K562 (cell line): ENCODE measurements around the gene SCN8A. TPM values are rescaled to one million over a fixed set of nuclear protein-coding genes. Genes with fewer than 3 reads are reported as not detected.

ENCODE experiments used
- ATAC-seq: fragments of 200-7000 bp; cut with Tn5 transposase; 3 replicates; pipeline ENCODE4 v1.9.1; 2020; ENCODE audit warnings: moderate library complexity
- BruUV-seq: library from RNA; stranded (reverse); fragments of 400-500 nt; replicated peaks from 2 replicates; lab custom pipeline; 2021; lab: Mats Ljungman, UMichigan
- CTCF ChIA-PET: fragments of 300-600 bp; formaldehyde crosslinking; extraction: SDS; loops from one replicate; lab custom pipeline; 2021; ENCODE audit warnings: low intra/inter-chr PET ratio; lab: Yijun Ruan, JAX
- POLR2A ChIA-PET: fragments of 300-600, 350-650 bp; sonication (Branson Sonifier 250); formaldehyde crosslinking; extraction: SDS; loops from one replicate; lab custom pipeline; 2021; ENCODE audit warnings: antibody characterized with exemption, inconsistent platforms; lab: Yijun Ruan, JAX
- DNase-seq, 4 experiments: peaks; one replicate each; pipeline versions ENCODE4 v3.0.0 to v3.0.0-alpha.2; 2011 to 2018; ENCODE audit warnings: low spot score in 3 of 4, mixed read lengths in 3 of 4; ENCODE audit errors: extremely low read depth in 1 of 4
- FAIRE-seq: peaks from 2 replicates; lab custom pipeline; 2011; peaks lifted over from hg19 to GRCh38; lab: Jason Lieb, UNC
- H2AFZ ChIP-seq: 2 replicates; pipeline ENCODE4 v1.6.0; 2011; ENCODE audit warnings: low read depth, low read length, control low read depth, inconsistent platforms
- H3K27ac ChIP-seq: fragments of 200-600 bp; 3 replicates; pipeline ENCODE4 v1.8.0; 2011; ENCODE audit warnings: low read depth, mild to moderate bottlenecking, control low read depth, inconsistent platforms, low read length, moderate library complexity, mixed read lengths; ENCODE audit errors: extremely low read depth
- H3K27me3 ChIP-seq, 2 experiments: fragments of 300-600 bp in 1 of 2; 2 replicates in 1 of 2; 3 replicates in 1 of 2; pipeline versions ENCODE4 v1.6.0 to v1.8.0; 2011; ENCODE audit warnings: inconsistent platforms in 2 of 2, low read length in 2 of 2, mild to moderate bottlenecking in 1 of 2, mixed read lengths in 1 of 2, moderate library complexity in 1 of 2; ENCODE audit not compliant: control insufficient read depth in 2 of 2, insufficient read depth in 2 of 2
- H3K36me3 ChIP-seq: fragments of 300-600 bp; 3 replicates; pipeline ENCODE4 v1.8.0; 2011; ENCODE audit warnings: mild to moderate bottlenecking, low read length, inconsistent platforms; ENCODE audit not compliant: control insufficient read depth, insufficient read depth
- H3K4me1 ChIP-seq, 2 experiments: fragments of 200-600 bp in 1 of 2; replicated peaks in 1 of 2; 2 replicates in 1 of 2; 3 replicates in 1 of 2; pipeline versions ENCODE4 v1.5.1 to v1.8.0; 2011; ENCODE audit warnings: inconsistent platforms in 2 of 2, low read length in 2 of 2, mild to moderate bottlenecking in 1 of 2, mixed read lengths in 1 of 2, moderate library complexity in 1 of 2; ENCODE audit not compliant: control insufficient read depth in 2 of 2, insufficient read depth in 2 of 2
- H3K4me2 ChIP-seq: 2 replicates; pipeline ENCODE4 v1.6.1; 2011; ENCODE audit warnings: low read length, control low read depth, inconsistent platforms, mixed read lengths; ENCODE audit not compliant: insufficient read depth
- H3K4me3 ChIP-seq: fragments of 200-600 bp; sonication (generic), shearing (Covaris generic); 2 replicates; pipeline ENCODE4 v1.5.1; 2016; ENCODE audit warnings: control low read depth, inconsistent platforms
- H3K79me2 ChIP-seq: fragments of 200-600 bp; 3 replicates; pipeline ENCODE4 v1.8.0; 2011; ENCODE audit warnings: low read length, inconsistent platforms; ENCODE audit not compliant: control insufficient read depth, insufficient read depth
- H3K9ac ChIP-seq, 2 experiments: 2 replicates each; pipeline versions ENCODE4 v1.6.0 to v1.6.1; 2011; ENCODE audit warnings: low read depth in 2 of 2, low read length in 2 of 2, control low read depth in 1 of 2, inconsistent platforms in 1 of 2, mild to moderate bottlenecking in 1 of 2, mixed read lengths in 1 of 2; ENCODE audit not compliant: insufficient read depth in 1 of 2
- H3K9me1 ChIP-seq: one replicate; pipeline ENCODE4 v1.6.0; 2011; ENCODE audit warnings: inconsistent platforms, mild to moderate bottlenecking, low read length, moderate library complexity; ENCODE audit not compliant: control insufficient read depth, insufficient read depth
- H3K9me3 ChIP-seq: replicated peaks from 2 replicates; pipeline ENCODE4 v1.5.1; 2011; ENCODE audit warnings: low read depth, low read length, inconsistent platforms; ENCODE audit not compliant: control insufficient read depth, insufficient read depth
- H4K20me1 ChIP-seq: replicated peaks from 2 replicates; pipeline ENCODE4 v1.6.1; 2011; ENCODE audit warnings: low read length, inconsistent platforms, mixed read lengths; ENCODE audit not compliant: control insufficient read depth, insufficient read depth
- CREB1 ChIP-seq, 2 experiments: sonication (generic) in 1 of 2; formaldehyde crosslinking in 1 of 2; IDR thresholded peaks; 2 replicates each; pipeline versions ENCODE4 v1.6.1 to v1.8.0; 2012 to 2022; ENCODE audit warnings: inconsistent platforms in 1 of 2, mild to moderate bottlenecking in 1 of 2, missing genetic modification reagents in 1 of 2, moderate library complexity in 1 of 2
- REST ChIP-seq, 2 experiments: fragments of 450-650 bp; formaldehyde crosslinking in 1 of 2; IDR thresholded peaks; 2 replicates each; pipeline versions ENCODE4 v1.4.0 to v1.6.1; 2014 to 2020; ENCODE audit warnings: mild to moderate bottlenecking in 2 of 2, borderline replicate concordance in 1 of 2, low read depth in 1 of 2
- ZBTB2 ChIP-seq: fragments of 450-650 bp; IDR thresholded peaks from 2 replicates; pipeline ENCODE4 v1.6.1; 2016; ENCODE audit warnings: antibody characterized with exemption
- ZBTB7A ChIP-seq: IDR thresholded peaks from 2 replicates; pipeline ENCODE4 v1.6.1; 2011; ENCODE audit warnings: low read depth, mild to moderate bottlenecking, low read length, moderate library complexity, borderline replicate concordance; ENCODE audit not compliant: control insufficient read depth
- ZNF592 ChIP-seq: fragments of 450-650 bp; IDR thresholded peaks from 2 replicates; pipeline ENCODE4 v1.6.1; 2017; ENCODE audit warnings: antibody characterized with exemption, mild to moderate bottlenecking
- WGBS: fragments of 100-300 bp; shearing (Covaris generic); methylation state at CpG from one replicate; pipeline ENCODE4 v1.1.6; 2016; ENCODE audit warnings: low coverage, mixed read lengths; ENCODE audit not compliant: insufficient coverage; ENCODE audit errors: missing lambda C conversion rate; 5-methylcytosine and 5-hydroxymethylcytosine counted together
- in situ Hi-C: fragments of 300-500 bp; cut with MboI; formaldehyde crosslinking; loops from 4 replicates; pipeline ENCODE4 v1.15.0; 2018; ENCODE audit warnings: inconsistent platforms, mixed read lengths
- intact Hi-C: fragments of 100-400 bp; cut with micrococcal nuclease; formaldehyde crosslinking; loops from 2 replicates; pipeline ENCODE4 v1.14.2; 2022
- polyA plus RNA-seq, 8 experiments: library from polyadenylated mRNA; depleted of rRNA in 4 of 8; stranded (reverse) in 5 of 8; unstranded in 3 of 8; fragments of >200 nt; fragmentation: Nextera tagmentation in 2 of 8; fragmentation: Illumina TruSeq in 1 of 8; extraction: Ambion mirVana in 2 of 8; extraction: Trizol in 1 of 8; gene quantifications; 2 replicates each; pipeline versions ENCODE4 v1.2.1 to v1.2.3, GENCODE V29; 2011 to 2014; ENCODE audit warnings: inconsistent platforms in 1 of 8, missing spikeins in 1 of 8
- total RNA-seq, 7 experiments: library from RNA; depleted of rRNA in 6 of 7; stranded (reverse); fragments of >200 nt in 6 of 7; fragmentation: Illumina TruSeq in 2 of 7; extraction: Trizol in 2 of 7; gene quantifications; 2 replicates each; pipeline versions ENCODE4 v1.2.1 to v1.2.3, GENCODE V29; 2011 to 2021; ENCODE audit warnings: low replicate concordance in 1 of 7

The SCN8A gene
- total and polyA plus RNA-seq, 9 of the 15 experiments (the other 6 are each of a cell fraction or from before 2014, with no cell fraction given) = 0.03 to 0.29 (median 0.15) TPM; not detected in 1

GRCh38 chr12:51678086-51678724, 87.2 kb downstream of the SCN8A start:
- in situ Hi-C loops = no loop called here
- DNase-seq = peak; percentile 52 to 66 (median 59)
- 3% methylated on average over 5 of the region's 5 CpGs for WGBS
- TF ChIP-seq ZNF592 (no peak), ZBTB7A (no peak), ZBTB2 (no peak), REST (IDR thresholded peaks at IDR 0.05; ENCODE audit: borderline replicate concordance) (peak; percentile 42; the same call in 1 of the 2 replicates), REST (CRISPR knock-in tag; IDR thresholded peaks at IDR 0.05; ENCODE audit: low read depth) (no peak), CREB1 (IDR thresholded peaks at IDR 0.05) (0 out of 2 replicates have a peak, but pooled peaks have one; percentile 29), CREB1 (CRISPR knock-in tag; IDR thresholded peaks at IDR 0.05) (no peak)

More at GRCh38 chr12:51678086-51678724, 87.2 kb downstream of the SCN8A start:
- no TSS peak for BruUV-seq
- intact Hi-C loops = loop anchor here (2.0 kb wide), 1 partner anchor 257 kb away; no protein-coding TSS in a partner anchor
- ATAC-seq = peak; percentile 96
- H2AFZ ChIP-seq = no peak overlapping the region
- H4K20me1 ChIP-seq = peaks cover 4% of the 10 kb centered on the region; the same call in 1 of the 2 replicates
- H3K79me2 ChIP-seq = no peaks in the 10 kb centered on the region
- H3K9me1 ChIP-seq = no peaks in the 10 kb centered on the region
- ChIA-PET POLR2A (interaction anchor here (0.6 kb wide), 1 partner anchor 160 kb away, joined by 3 read pairs; no protein-coding TSS in a partner anchor), CTCF (interaction anchor here (0.8 kb wide), 1 partner anchor 1603 kb away, joined by 3 read pairs; no protein-coding TSS in a partner anchor)
- H3K9me3 ChIP-seq = no peaks in the 10 kb centered on the region
- no peak overlapping the region for H3K4me3 ChIP-seq
- FAIRE-seq = peak; percentile 91
- no peak overlapping the region for H3K9ac ChIP-seq
- no peaks in the 10 kb centered on the region for H3K4me1 ChIP-seq
- peaks cover 0 to 7% of the 10 kb centered on the region in 2 experiments; a peak in 2 of 5 replicates for H3K27me3 ChIP-seq
- no peaks in the 10 kb centered on the region for H3K36me3 ChIP-seq
- H3K27ac ChIP-seq = no peak overlapping the region
- no peak overlapping the region for H3K4me2 ChIP-seq
